Vagina (tissue), 2 donors: ENCODE measurements around the gene ACAP1. TPM values are rescaled to one million over a fixed set of nuclear protein-coding genes. Genes with fewer than 3 reads are reported as not detected.

ENCODE experiments used
- DNase-seq, 2 donors: peaks; one replicate each; pipeline ENCODE4 v3.0.0-alpha.2; 2017; ENCODE audit errors: extremely low spot score in 2 of 2
- H3K27ac ChIP-seq: fragments of 200-600 bp; sonication (generic); one replicate; pipeline ENCODE4 v1.5.1; 2019
- H3K27me3 ChIP-seq: fragments of 200-600 bp; sonication (generic); one replicate; pipeline ENCODE4 v1.5.1; 2019
- H3K36me3 ChIP-seq, 2 donors: fragments of 200-600 bp; sonication (generic); one replicate each; pipeline ENCODE4 v1.5.1; 2017 to 2019
- H3K4me1 ChIP-seq: fragments of 200-600 bp; sonication (generic); one replicate; pipeline ENCODE4 v1.5.1; 2019
- H3K4me3 ChIP-seq, 2 donors: fragments of 200-600 bp; sonication (generic); 1 replicate in 1 of 2; 2 replicates in 1 of 2; pipeline ENCODE4 v1.5.1; 2016 to 2019
- H3K9me3 ChIP-seq: fragments of 200-600 bp; sonication (generic); one replicate; pipeline ENCODE4 v1.5.1; 2019
- POLR2A ChIP-seq, 2 donors: fragments of 450-650 bp; IDR thresholded peaks; one replicate each; pipeline ENCODE4 v1.6.1; 2017; ENCODE audit warnings: antibody characterized with exemption in 2 of 2, mild to moderate bottlenecking in 2 of 2, moderate library complexity in 2 of 2
- POLR2AphosphoS5 ChIP-seq, 2 donors: sonication (generic); formaldehyde crosslinking; IDR thresholded peaks; one replicate each; pipeline ENCODE4 v1.9.0; 2017; ENCODE audit warnings: antibody characterized with exemption in 2 of 2, mild to moderate bottlenecking in 2 of 2, low read depth in 1 of 2; ENCODE audit not compliant: insufficient read depth in 1 of 2
- intact Hi-C: fragments of 100-400 bp; cut with DNase I; formaldehyde crosslinking; loops from one replicate; pipeline ENCODE4 v1.15.1; 2023
- total RNA-seq: library from RNA; depleted of rRNA; stranded (reverse); fragments of >200 nt; gene quantifications from one replicate; pipeline ENCODE4 v1.2.3, GENCODE V29; 2016
- TF ChIP-seq, protein P1 (sequence below), 3 experiments: fragments of 450-650 bp in 2 of 3; fragments of 200-600 bp in 1 of 3; sonication (generic) in 1 of 3; IDR thresholded peaks; one replicate each; pipeline ENCODE4 v1.5.1; 2017 to 2019; ENCODE audit warnings: antibody characterized with exemption in 3 of 3, mild to moderate bottlenecking in 2 of 3, moderate library complexity in 2 of 3

The ACAP1 gene
- total RNA-seq, 1 donor from 2014 or later = 7.6 TPM

DNA sequence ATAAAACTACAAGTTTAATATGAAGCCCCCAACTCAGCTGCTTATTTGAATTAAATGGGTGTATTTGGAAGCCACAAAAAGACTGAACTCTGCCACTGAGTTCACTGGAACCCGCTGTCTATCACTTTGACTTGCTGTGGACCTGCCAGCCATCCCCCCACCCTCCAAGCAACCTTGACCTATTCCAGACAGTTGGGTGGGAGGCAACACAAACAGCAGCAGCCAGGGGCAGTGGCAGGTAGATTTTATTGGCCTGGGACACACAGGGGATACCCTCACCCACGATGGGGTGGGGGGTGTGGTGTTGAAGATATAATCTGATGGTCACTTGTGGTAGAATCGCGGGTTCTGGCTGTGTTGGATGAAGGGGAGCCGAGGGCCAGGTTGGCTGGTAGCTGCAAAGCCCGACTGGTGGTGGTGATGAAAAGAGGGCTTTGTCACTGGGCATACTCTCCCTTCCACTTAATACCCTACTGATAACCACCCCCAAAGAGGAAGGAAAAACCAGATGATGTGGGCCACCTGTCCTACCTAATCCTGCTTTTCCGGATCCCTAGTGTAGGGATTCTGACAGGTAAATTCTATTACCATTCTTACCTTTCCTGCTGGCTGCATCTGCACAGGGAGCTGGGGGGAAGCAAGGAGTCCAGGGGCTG lies 23.8 kb upstream of the ACAP1 start:
- no peak overlapping the region for H3K27ac ChIP-seq
- H3K36me3 ChIP-seq = peaks cover 3 to 54% of the 10 kb centered on the region in 2 donors
- H3K4me1 ChIP-seq = peaks cover 68% of the 10 kb centered on the region
- no peaks in the 10 kb centered on the region for H3K27me3 ChIP-seq
- no peak for DNase-seq
- no peak for TF ChIP-seq POLR2AphosphoS5 (IDR thresholded peaks at IDR 0.05; ENCODE audit: insufficient read depth in 1 of 2, low read depth in 1 of 2)
- TF ChIP-seq POLR2A (IDR thresholded peaks at IDR 0.05) = no peak
- TF ChIP-seq, protein P1, sequence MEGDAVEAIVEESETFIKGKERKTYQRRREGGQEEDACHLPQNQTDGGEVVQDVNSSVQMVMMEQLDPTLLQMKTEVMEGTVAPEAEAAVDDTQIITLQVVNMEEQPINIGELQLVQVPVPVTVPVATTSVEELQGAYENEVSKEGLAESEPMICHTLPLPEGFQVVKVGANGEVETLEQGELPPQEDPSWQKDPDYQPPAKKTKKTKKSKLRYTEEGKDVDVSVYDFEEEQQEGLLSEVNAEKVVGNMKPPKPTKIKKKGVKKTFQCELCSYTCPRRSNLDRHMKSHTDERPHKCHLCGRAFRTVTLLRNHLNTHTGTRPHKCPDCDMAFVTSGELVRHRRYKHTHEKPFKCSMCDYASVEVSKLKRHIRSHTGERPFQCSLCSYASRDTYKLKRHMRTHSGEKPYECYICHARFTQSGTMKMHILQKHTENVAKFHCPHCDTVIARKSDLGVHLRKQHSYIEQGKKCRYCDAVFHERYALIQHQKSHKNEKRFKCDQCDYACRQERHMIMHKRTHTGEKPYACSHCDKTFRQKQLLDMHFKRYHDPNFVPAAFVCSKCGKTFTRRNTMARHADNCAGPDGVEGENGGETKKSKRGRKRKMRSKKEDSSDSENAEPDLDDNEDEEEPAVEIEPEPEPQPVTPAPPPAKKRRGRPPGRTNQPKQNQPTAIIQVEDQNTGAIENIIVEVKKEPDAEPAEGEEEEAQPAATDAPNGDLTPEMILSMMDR (IDR thresholded peaks at IDR 0.05) = no peak
- H3K4me3 ChIP-seq = no peak overlapping the region
- no peaks in the 10 kb centered on the region for H3K9me3 ChIP-seq
- intact Hi-C loops = loop anchor here (5.0 kb wide), 1 partner anchor 35 kb away; no protein-coding TSS in a partner anchor

DNA sequence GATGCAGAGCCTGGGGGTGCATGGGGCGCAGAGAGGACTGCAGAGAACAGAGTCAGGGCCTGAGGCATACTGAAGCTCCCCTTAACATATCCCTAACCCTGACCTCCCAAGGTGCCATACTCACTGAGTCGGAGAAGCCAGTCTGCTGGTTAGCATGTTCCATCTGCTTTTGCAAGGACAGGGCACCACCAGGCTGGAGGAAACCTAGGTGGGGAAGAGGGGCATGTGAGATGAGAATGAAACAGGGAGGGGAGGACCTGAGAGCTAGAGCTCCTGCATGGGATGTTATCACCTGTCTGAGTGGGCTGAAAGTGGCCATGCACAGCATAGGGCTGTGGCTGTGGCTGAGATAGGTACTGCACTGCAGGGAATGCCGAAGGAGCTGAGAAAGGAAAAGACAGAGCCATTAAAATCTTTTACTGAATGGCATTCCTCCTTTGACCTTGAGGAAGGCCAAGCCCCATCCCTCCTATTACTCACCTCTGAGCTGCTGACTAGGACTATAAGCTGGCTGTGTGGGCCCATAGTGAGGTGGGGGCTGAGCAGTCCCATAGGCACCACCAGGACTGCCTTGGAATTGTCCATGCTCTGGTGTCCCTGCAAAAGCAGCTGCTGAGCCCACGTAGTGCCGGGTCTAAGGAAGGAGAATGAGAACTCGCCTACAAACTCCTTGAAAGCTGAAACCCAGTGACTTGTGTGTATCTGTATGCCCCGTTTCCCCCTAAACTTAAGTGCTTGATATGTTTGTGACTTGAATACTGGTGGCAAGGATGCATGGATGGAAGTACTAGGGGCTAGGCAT lies 23.0 kb upstream of the ACAP1 start:
- Histone ChIP-seq H3K4me1 (peaks cover 66% of the 10 kb centered on the region), H3K36me3 (peaks cover 3 to 61% of the 10 kb centered on the region in 2 donors), H3K4me3 (no peak overlapping the region), H3K9me3 (no peaks in the 10 kb centered on the region), H3K27me3 (no peaks in the 10 kb centered on the region), H3K27ac (no peak overlapping the region)
- intact Hi-C loops = loop anchor here (5.0 kb wide), 1 partner anchor 34 kb away; no protein-coding TSS in a partner anchor
- DNase-seq = no peak
- TF ChIP-seq POLR2AphosphoS5 (IDR thresholded peaks at IDR 0.05; ENCODE audit: insufficient read depth in 1 of 2, low read depth in 1 of 2) (no peak), POLR2A (IDR thresholded peaks at IDR 0.05) (no peak)
- TF ChIP-seq, protein P1 (IDR thresholded peaks at IDR 0.05) = no peak

DNA sequence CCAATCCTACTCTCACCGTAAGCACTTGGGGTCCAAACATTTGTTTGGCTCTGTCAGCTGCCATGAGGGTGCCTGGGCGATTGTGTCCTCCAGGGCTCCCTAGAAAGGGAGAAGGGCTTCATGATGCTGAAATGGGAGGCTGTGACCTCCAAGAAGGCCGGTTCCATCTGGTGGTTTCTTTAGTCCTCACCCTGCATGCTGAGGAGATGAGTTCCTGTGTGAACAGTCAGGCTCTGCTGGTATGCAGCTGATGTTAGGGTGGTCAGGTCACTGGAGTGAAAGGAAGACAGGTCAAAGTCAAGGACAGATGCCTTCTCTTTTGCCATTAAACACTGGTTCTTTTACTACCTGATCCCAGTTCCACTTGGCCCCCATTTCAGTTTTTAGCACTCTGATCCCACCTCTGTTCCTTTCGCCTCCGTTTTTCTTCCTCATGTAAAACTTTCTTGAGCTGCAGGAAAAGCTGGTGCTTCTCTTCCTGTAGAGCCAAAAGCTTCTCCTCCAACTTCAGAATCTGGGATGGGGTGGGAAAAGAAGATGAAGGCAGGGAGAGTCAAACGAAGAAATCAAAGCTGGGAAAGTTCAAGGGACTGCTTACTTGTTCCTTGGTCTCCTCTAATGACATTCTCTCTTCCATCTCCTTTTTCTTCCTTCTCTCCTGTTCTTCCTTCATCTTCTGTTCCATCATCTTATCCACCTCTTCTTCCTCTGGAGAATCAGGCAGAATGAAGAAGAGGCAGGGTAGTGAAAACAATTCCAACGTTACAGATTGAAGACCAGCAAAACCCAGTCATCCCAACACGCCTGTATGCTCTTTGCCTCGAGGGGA lies 22.2 kb upstream of the ACAP1 start:
- Histone ChIP-seq H3K36me3 (peaks cover 3 to 69% of the 10 kb centered on the region in 2 donors), H3K9me3 (no peaks in the 10 kb centered on the region), H3K4me3 (peak overlapping the region; percentile 87 to 95), H3K4me1 (peaks cover 58% of the 10 kb centered on the region), H3K27me3 (no peaks in the 10 kb centered on the region), H3K27ac (peak overlapping the region; percentile 91)
- DNase-seq = no peak
- intact Hi-C loops = loop anchor here (5.0 kb wide), 1 partner anchor 33 kb away; no protein-coding TSS in a partner anchor
- TF ChIP-seq, protein P1 (IDR thresholded peaks at IDR 0.05) = no peak

DNA sequence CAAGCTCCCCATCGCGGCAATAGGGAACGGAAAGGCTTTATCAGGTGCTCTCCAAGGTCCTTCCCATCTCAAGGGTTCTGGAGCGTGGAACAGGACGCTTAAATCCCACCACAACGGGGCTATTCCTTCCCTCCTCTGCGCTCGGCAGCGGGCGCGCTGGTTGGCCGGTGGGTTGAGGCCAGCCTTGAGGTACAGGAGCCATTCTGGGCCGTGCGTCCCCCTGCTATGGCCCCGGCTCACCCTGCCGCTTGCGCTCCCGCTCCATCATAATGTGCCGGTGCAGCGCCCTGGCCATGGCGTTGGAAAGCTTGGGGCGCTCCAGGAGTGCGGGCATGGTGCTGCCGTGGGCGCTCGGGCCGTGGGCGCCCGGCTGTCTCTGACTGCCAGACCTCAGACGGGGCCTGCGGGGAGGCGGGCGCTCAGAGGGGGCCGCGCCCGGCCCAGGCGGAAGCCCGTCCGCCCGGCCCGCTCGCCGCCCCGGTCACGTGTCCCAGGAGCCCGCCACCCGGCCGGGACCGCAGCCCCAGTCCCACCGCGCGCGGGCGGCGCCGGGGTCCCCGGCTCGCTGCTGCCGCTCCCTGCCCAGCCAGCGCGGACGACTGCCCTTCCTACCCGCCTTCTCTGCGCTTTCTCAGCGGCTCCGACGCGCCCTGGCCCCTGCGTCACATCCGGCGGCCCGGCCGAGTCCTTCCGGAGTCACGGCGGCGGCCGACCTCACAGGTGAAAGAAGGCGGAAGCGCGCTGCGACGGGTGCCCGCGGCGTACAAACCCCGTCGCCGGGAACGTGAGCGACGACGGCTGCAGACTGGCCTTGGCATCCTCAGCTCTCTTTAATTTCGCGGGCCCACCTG lies 21.4 kb upstream of the ACAP1 start, which contains the start of gene GPS2:
GPS2 (minus strand) TSS at position 642 of the 851 bp plus-strand sequence; CDS start at position 334, 308 bp downstream.
- no peak for DNase-seq
- TF ChIP-seq POLR2A (IDR thresholded peaks at IDR 0.05) (peak in 1 of 2 donors; percentile 60), POLR2AphosphoS5 (IDR thresholded peaks at IDR 0.05; ENCODE audit: insufficient read depth in 1 of 2, low read depth in 1 of 2) (peak; percentile 92 to 96)
- TF ChIP-seq, protein P1 (IDR thresholded peaks at IDR 0.05) = no peak
- peaks cover 50% of the 10 kb centered on the region for H3K4me1 ChIP-seq
- peak within 1 kb of the TSS; percentile 87 to 95 for H3K4me3 ChIP-seq
- peak within 1 kb of the TSS; percentile 91 for H3K27ac ChIP-seq
- no peaks in the 10 kb centered on the region for H3K9me3 ChIP-seq
- intact Hi-C loops = loop anchor here (5.0 kb wide), 1 partner anchor 32 kb away; no protein-coding TSS in a partner anchor
- H3K36me3 ChIP-seq = peaks cover 3 to 66% of the 10 kb centered on the region in 2 donors
- H3K27me3 ChIP-seq = no peaks in the 10 kb centered on the region
